ENCODE measurements around the gene CRYGD. TPM values are rescaled to one million over a fixed set of nuclear protein-coding genes. Genes with fewer than 3 reads are reported as not detected.
A peak's percentile ranks its signal among the peaks of the same experiment; 100 is the strongest.

CRYGD gene
- total RNA-seq, 1 experiment from 2014 or later: not detected

DNA sequence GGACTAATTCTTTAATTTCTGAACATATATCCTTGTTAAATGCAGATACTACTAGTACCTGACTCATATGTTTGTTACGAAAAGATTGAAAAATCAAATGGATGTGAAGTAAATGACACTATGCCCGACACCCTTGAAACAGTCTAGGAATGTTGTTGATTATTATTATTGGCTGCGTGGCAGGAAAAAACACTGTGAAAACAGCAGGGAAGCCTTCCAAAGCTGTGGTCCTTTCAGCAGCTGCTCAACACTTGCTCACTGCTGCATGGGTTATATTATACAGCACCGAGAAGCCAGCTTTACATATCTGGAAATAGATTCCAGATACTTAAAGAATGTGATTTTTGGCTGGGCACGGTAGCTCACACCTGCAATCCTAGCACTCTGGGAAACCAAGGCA is 26.5 kb downstream of the CRYGD start:
- in situ Hi-C loops (cut with HindIII; ENCODE audit: low pct_unique_long_range_greater_than_20kb, low sequenced_read_pairs): no loop called here
- no peak for DNase-seq (ENCODE audit: low read depth)

DNA sequence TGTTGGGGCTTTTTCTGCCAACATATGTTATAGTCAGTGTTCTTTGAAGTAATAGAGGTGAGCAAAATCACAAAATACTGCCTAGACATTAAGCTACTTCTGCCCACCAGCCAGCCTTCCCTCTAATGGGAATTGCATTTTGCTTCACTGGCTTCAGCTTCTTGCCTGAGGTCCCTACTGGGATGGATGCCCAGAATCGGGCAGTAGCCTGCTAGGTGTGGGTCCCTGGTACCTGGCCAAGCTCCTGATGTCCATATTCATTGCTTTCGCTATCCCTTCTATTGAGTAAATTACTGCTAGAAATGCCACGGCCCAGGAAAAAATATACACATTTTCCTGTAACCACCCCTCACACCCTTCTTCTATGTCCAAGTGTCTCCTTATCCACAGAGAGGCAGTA is 27.0 kb downstream of the CRYGD start:
- no peak for DNase-seq (ENCODE audit: low read depth)
- in situ Hi-C loops (cut with HindIII; ENCODE audit: low pct_unique_long_range_greater_than_20kb, low sequenced_read_pairs): no loop called here

DNA sequence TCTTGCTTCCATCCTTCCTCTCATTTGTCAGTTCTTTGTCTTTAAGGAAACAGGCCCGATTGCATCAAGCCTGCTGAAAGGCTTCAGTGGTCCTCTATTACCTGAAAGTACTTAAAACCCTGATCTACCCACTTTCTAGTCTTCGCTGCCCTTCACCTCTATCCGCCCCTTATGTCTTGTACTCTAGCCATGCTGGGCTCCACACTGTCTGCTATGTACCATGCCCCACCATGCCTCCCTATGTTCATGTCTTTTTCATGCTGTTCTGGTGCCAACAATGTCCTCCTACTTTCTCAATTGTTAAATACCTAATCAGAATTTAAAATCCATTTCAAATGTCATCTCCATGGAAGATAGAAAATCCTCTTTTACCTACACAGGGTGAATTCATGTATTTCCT is 28.2 kb downstream of the CRYGD start:
- no peak for DNase-seq (ENCODE audit: low read depth)
- in situ Hi-C loops (cut with HindIII; ENCODE audit: low pct_unique_long_range_greater_than_20kb, low sequenced_read_pairs): no loop called here

DNA sequence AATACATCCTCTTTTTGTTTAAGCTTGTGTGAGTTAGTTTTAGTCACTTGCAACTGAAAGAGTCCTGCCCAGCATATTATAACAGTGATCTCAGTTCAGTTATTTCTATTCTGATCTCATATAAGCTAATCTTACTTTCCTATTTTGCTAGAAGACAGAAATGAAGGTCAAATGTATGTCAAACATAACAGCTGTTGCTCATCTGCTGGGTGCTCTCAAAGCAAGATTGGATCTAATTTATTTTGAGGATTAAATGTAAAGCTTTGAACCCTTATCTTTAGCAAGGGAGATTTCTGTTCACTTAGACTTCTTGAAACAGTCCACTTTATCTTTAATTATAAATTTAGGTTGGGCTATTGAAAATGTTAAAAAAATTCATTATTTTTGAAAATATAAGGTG is 31.2 kb downstream of the CRYGD start:
- DNase-seq (ENCODE audit: low read depth): no peak
- in situ Hi-C loops (cut with HindIII; ENCODE audit: low pct_unique_long_range_greater_than_20kb, low sequenced_read_pairs): no loop called here

DNA sequence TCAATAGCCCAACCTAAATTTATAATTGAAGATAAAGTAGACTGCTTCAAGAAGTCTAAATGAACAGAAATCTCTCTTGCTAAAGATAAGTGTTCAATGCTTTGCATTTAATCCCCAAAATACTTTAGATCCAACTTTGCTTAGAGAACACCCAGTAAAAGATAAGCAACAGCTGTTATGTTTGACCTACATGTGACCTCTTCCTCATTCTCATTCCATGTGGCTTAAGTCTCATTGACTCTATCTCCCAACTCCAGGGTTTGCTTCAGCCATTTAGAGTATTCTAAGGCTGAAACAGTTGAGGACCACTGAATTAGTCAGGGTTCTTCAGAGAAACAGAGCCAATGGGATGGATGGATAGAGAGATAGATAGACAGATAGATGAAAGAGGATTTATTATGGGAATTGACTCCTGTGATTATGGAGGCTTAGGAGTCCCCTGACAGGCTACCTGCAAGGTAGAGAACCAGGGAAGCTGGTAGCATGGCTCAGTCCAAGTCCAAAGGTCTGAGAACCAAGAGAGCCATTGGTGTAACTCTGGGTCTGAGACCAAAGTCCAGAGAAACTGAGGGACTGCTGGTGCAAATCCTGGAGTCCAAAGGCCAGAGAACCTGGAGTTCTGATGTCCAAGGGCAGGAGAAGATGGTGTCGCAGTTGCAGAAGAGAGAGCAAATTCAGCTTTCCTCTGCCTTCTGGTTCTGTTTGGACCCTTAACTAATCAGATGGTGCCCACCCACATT is 32.1 kb downstream of the CRYGD start:
- no peak for DNase-seq (ENCODE audit: low read depth)

DNA sequence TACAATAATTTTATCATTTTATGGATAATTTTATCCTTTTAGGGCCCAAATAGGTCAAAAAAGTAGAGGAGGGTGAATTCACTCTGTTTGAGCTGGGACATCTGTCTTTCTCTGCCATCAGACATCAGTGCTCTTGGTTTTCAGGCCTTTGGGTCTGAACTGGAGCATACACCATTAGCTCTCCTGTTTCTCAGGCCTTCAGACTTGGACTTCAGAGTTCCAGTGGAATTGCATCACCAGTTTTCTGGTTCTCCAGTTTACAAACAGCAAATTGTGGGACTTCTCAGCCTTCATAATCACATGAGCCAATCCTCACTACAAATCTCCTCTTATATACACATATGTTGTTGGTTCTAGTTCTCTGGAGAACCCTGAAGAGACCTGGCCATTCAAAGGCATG is 33.9 kb downstream of the CRYGD start:
- in situ Hi-C loops (cut with HindIII; ENCODE audit: low pct_unique_long_range_greater_than_20kb, low sequenced_read_pairs): no loop called here
- DNase-seq (ENCODE audit: low read depth): no peak

More for the DNA sequence above, 32.1 kb downstream of the CRYGD start:
- in situ Hi-C loops (cut with HindIII; ENCODE audit: low pct_unique_long_range_greater_than_20kb, low sequenced_read_pairs): no loop called here

DNA sequence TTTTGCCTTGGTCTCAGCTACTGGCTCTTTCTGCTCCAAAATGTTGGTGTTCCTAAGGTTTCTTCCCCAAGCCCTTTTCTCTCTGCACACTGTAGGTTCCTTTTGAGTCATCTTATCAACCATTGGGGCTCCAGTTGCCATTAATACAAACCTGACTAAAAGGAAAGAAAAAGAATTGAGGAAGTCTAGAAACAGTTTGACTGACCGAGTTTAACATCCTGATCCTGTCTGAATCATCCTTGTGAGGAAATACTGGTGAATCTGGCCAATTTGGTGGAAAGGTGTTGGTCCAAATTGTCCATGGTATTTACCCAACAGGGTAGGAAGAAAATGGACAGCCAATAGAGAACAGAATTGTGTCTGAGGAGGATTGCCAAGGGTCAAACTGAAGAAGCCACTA is 38.3 kb downstream of the CRYGD start:
- in situ Hi-C loops (cut with HindIII; ENCODE audit: low pct_unique_long_range_greater_than_20kb, low sequenced_read_pairs): no loop called here

DNA sequence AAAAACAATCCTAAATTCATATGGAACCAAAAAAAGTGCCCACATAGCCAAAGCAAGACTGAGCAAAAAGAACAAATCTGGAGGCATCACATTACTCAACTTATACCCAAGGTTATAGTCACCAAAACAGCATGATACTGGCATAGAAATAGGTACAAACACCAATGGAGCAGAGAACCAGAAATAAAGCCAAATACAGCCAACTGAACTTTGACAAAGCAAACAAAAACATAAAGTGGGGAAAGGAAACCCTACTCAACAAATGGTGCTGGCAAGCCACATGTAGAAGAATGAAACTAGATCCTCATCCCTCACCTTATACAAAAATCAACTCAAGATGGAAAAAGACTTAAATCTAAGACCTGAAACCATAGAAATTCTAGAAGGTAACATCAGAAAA is 40.5 kb downstream of the CRYGD start:
- in situ Hi-C loops (cut with HindIII; ENCODE audit: low pct_unique_long_range_greater_than_20kb, low sequenced_read_pairs): no loop called here
- no peak for DNase-seq (ENCODE audit: low read depth)

More for the DNA sequence above, 38.3 kb downstream of the CRYGD start:
- DNase-seq (ENCODE audit: low read depth): no peak

DNA sequence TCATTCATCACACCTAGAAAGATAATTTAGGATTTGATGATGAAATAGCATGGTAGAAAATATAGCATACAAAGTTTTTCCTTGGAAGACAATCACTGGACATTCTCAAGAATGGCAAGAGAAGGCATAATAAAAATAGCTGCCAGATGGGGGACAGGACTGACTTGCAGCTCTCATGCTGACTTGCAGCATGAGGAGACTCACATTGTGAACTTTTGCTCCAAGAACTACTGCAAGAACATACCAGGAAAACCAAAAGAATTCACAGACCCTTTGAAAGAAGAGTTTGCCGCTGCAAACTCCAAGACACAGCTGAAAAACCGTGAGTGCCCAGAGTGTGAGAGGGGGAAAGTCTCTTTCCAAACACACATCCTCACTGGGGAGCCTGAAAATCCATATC is 47.0 kb downstream of the CRYGD start:
- in situ Hi-C loops (cut with HindIII; ENCODE audit: low pct_unique_long_range_greater_than_20kb, low sequenced_read_pairs): no loop called here
- no peak for DNase-seq (ENCODE audit: low read depth)

DNA sequence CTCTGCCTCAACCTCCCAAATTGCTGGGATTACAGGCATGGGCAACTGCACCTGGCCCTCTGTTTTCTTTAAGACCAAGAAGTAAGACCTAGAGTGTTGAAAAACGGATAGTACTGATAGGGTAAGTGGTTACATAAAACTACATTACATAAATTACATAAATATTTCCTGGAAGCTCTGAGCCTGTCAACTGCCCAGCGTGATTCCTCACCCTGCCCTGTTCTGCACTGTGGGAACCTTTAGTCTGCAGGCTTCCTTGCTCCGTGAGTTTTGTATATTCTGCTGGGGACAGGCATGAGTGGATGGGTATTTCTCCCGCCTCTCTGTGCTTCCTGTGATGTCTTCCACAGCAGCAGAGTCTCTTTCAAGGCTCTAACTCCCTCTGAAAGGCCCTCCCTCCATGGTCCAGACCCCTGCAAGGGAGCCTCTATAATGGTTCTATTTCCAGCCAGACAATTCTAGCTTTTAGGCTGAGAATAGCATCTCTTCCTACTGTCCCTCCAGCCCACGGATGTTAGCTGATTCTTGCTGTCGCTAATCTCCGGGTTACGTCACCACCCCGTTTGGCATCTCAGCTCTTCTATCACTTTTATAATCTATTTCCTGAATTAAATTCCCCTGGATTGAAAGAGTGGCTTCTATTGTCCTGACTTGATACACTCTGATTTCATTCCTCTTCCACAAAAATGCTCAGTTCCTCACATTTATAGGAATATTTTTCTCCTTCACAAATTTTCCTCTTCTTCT is 49.5 kb downstream of the CRYGD start:
- in situ Hi-C loops (cut with HindIII; ENCODE audit: low pct_unique_long_range_greater_than_20kb, low sequenced_read_pairs): no loop called here

DNA sequence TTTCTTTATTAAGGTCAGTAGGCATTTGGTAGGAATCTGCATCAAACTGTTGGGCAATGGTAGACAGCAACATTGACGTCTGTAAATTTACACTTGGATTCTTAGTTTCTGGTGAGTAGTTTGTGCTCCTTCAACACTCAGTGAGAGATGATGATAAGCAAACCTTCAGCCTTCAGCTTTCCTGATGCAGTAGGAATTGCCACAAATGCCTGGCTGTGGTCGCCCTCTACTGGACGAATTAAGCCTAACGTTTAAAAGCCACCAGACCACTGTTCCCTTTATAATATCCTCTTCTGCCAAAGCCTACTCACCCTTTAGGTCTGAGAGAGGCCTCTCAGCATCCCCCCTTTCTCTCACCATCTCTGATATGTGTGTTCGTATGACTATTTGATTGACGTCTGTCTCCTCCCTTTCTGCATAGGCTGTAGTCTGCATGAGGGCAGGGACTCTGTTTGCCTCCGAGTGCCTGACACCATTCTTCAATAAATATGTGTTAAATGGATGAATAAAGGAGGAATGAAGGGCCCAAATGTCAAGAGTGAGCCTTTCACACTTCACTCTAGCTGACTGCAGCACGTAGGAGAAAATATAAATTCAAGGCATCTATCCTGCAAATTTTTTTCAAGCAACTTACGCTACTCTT is 52.0 kb downstream of the CRYGD start:
- DNase-seq (ENCODE audit: low read depth): peak; percentile 46
- in situ Hi-C loops (cut with HindIII; ENCODE audit: low pct_unique_long_range_greater_than_20kb, low sequenced_read_pairs): no loop called here

More for the DNA sequence above, 49.5 kb downstream of the CRYGD start:
- DNase-seq (ENCODE audit: low read depth): no peak

Other genes with a start within 250 kb of the CRYGD start
- 3.4 and 7.7 TPM in 2 replicates for gene PLEKHM3, start 99.0 kb downstream of the CRYGD start, total RNA-seq (2014; rRNA removed; shearing (Covaris generic); ENCODE audit: low replicate concordance)
- not detected in 2 replicates for gene CRYGC, start 5.3 kb upstream of the CRYGD start, total RNA-seq (2014; rRNA removed; shearing (Covaris generic); ENCODE audit: low replicate concordance)
- gene CRYGB, start 21.6 kb upstream of the CRYGD start, total RNA-seq (2014; rRNA removed; shearing (Covaris generic); ENCODE audit: low replicate concordance): not detected in 2 replicates
- gene CRYGA, start 39.1 kb upstream of the CRYGD start, total RNA-seq (2014; rRNA removed; shearing (Covaris generic); ENCODE audit: low replicate concordance): not detected in 2 replicates
- gene C2orf80, start 65.5 kb upstream of the CRYGD start, total RNA-seq (2014; rRNA removed; shearing (Covaris generic); ENCODE audit: low replicate concordance): not detected in 2 replicates
- gene IDH1, start 130.5 kb upstream of the CRYGD start, total RNA-seq (2014; rRNA removed; shearing (Covaris generic); ENCODE audit: low replicate concordance): 66.9 and 79.0 TPM in 2 replicates
- 7.4 and 10.1 TPM in 2 replicates for gene PIKFYVE, start 141.7 kb upstream of the CRYGD start, total RNA-seq (2014; rRNA removed; shearing (Covaris generic); ENCODE audit: low replicate concordance)

All from Caki2 (cell line).